ENCODE measurements around the gene STAG1. TPM values are rescaled to one million over a fixed set of nuclear protein-coding genes. Genes with fewer than 3 reads are reported as not detected.
A peak's percentile ranks its signal among the peaks of the same experiment; 100 is the strongest.

Gene STAG1
- total RNA-seq, 1 experiment from 2014 or later = 34.6 TPM

- H3K4me1 Mint-ChIP-seq = peaks cover 4 to 7% of the 10 kb centered on the region in 2 experiments; a peak in 3 of 4 replicates
- no peaks in the 10 kb centered on the region for H3K27me3 Mint-ChIP-seq (ENCODE audit: low read depth)
- TF ChIP-seq, protein P1, sequence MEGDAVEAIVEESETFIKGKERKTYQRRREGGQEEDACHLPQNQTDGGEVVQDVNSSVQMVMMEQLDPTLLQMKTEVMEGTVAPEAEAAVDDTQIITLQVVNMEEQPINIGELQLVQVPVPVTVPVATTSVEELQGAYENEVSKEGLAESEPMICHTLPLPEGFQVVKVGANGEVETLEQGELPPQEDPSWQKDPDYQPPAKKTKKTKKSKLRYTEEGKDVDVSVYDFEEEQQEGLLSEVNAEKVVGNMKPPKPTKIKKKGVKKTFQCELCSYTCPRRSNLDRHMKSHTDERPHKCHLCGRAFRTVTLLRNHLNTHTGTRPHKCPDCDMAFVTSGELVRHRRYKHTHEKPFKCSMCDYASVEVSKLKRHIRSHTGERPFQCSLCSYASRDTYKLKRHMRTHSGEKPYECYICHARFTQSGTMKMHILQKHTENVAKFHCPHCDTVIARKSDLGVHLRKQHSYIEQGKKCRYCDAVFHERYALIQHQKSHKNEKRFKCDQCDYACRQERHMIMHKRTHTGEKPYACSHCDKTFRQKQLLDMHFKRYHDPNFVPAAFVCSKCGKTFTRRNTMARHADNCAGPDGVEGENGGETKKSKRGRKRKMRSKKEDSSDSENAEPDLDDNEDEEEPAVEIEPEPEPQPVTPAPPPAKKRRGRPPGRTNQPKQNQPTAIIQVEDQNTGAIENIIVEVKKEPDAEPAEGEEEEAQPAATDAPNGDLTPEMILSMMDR (conservative IDR thresholded peaks at IDR 0.05) = no peak
Measured at GRCh38 chr3:136650461-136650860, 101.7 kb downstream of the STAG1 start.

More at GRCh38 chr3:136650461-136650860, 101.7 kb downstream of the STAG1 start:
- H3K14ac ChIP-seq (ENCODE audit: insufficient read depth, low read length) = no peak overlapping the region
- H2BK5ac ChIP-seq (ENCODE audit: insufficient read length, low read length) = no peak overlapping the region
- H3K79me2 ChIP-seq (ENCODE audit: insufficient read depth, low read length) = peaks cover 3% of the 10 kb centered on the region; the same call in 1 of the 2 replicates
- no peak overlapping the region for H2BK12ac ChIP-seq (ENCODE audit: insufficient read length, low read depth, low read length)
- H2BK120ac ChIP-seq (ENCODE audit: low read depth, low read length, poor library complexity, severe bottlenecking) = no peak overlapping the region
- H3K4ac ChIP-seq (ENCODE audit: low read depth, low read length) = no peak overlapping the region
- 0 out of 7 replicates have a peak overlapping the region, but pooled peaks of 1 of the 3 experiments have one; percentile 3 for H3K27ac Mint-ChIP-seq
- H3K56ac ChIP-seq (ENCODE audit: insufficient read length, low read depth, low read length) = no peak overlapping the region
- H2BK15ac ChIP-seq (ENCODE audit: low read depth, low read length) = no peak overlapping the region
- no peaks in the 10 kb centered on the region for H3K9me3 ChIP-seq (ENCODE audit: control insufficient read depth, low read depth, low read length)
- no peak overlapping the region for H3T11ph ChIP-seq (ENCODE audit: low read length)
- no peak overlapping the region for H4K91ac ChIP-seq (ENCODE audit: insufficient read length, low read depth, low read length)
- no peak overlapping the region for H3K27ac ChIP-seq (ENCODE audit: insufficient read length, low read depth, low read length)
- H3K9me3 Mint-ChIP-seq = peaks cover 15 to 17% of the 10 kb centered on the region in 2 experiments; a peak in 4 of 5 replicates
- no CpG with 5 or more reads among the region's 2 CpGs for WGBS (ENCODE audit: extremely low coverage, insufficient read length, low lambda C conversion rate)
- H2AK5ac ChIP-seq (ENCODE audit: insufficient read length, low read length) = no peak overlapping the region
- no peak overlapping the region for H4K8ac ChIP-seq (replicated peaks; ENCODE audit: insufficient read length, low read depth, low read length)
- no peak for DNase-seq
- peaks cover 3% of the 10 kb centered on the region for H3K79me1 ChIP-seq (ENCODE audit: insufficient read depth, low read depth, low read length, poor library complexity, severe bottlenecking)
- no peaks in the 10 kb centered on the region for H3K27me3 ChIP-seq (ENCODE audit: insufficient read depth, low read length)
- no peak overlapping the region for H3K23ac ChIP-seq (ENCODE audit: insufficient read length, low read depth, low read length)
- H2BK20ac ChIP-seq (ENCODE audit: low read depth, low read length, poor library complexity, severe bottlenecking) = no peak overlapping the region
- no peak overlapping the region for H3K4me2 ChIP-seq (ENCODE audit: insufficient read depth, insufficient read length, low read length)
- no peak overlapping the region for H3K9ac ChIP-seq (ENCODE audit: extremely low read depth, insufficient read length, low read length)
- no peak overlapping the region for H3K4me3 Mint-ChIP-seq
- H4K20me1 ChIP-seq (ENCODE audit: control insufficient read depth, insufficient read depth, insufficient read length) = no peaks in the 10 kb centered on the region
- H4K5ac ChIP-seq (ENCODE audit: insufficient read length, low read depth, low read length) = no peak overlapping the region
- H3K36me3 Mint-ChIP-seq (ENCODE audit: insufficient read depth in 1 of 3, low read depth in 3 of 3) = peaks cover 5 to 25% (median 16%) of the 10 kb centered on the region in 3 experiments; a peak in 6 of 7 replicates
- H3K4me1 ChIP-seq (ENCODE audit: insufficient read depth, low read length) = no peaks in the 10 kb centered on the region
- H2AFZ ChIP-seq (ENCODE audit: low read length) = no peak overlapping the region
- no peak overlapping the region for H3K18ac ChIP-seq (ENCODE audit: insufficient read length, low read depth, low read length)
- no peaks in the 10 kb centered on the region for H3K23me2 ChIP-seq (ENCODE audit: insufficient read length, low read depth, low read length, poor library complexity, severe bottlenecking)

Data from H9 (cell line).